NK-92 (cell line): ENCODE data around the gene MICAL3.
"Not testable (repeated sequence)": the region's sequence is repeated elsewhere in the genome, so short reads cannot be mapped to it uniquely, and the experiment has no call there.

Experiments used
- DNase-seq: peaks from one replicate; lab custom pipeline; 2025; ENCODE audit not compliant: unreplicated experiment; lab: John Stamatoyannopoulos, UW

The MICAL3 gene

DNA sequence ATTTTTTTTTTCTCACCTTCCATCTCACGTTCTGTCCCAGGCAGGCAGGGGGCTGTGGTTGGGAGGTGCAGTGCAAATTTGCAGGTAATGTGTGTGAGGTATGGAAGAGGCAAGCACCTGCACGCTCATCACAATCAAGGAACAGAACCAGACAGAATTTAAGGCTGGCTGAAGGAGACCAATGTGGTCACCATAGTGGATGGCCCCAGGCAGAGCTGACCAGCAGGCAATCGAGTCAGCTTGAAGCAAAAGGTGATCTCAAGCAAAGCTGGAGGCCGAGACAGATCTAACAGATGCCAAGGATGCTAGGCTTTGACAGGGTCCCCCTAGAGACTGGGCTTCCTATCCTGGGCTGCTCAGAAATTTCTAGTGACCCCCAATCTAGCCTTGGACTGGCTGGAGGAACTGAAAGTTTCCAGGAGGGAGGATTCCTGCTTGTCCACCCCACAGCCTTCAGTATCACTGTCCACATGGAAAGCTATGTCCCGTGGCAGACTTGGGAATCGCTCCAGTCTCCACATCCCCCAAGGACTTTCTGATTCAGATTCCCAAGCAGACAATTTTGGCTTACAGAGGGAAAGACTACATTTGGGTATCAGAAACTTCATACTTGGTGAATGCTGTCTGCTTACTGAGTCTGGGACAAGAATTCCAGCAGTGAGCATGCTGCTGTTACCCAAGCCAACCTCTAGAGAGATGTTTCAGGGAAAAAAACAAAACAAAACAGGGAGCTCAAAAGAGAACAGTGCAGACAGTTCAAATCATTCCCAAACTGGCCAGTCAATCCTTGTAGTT, 9.0 kb upstream of the MICAL3 start:
- DNase-seq: no peak

DNA sequence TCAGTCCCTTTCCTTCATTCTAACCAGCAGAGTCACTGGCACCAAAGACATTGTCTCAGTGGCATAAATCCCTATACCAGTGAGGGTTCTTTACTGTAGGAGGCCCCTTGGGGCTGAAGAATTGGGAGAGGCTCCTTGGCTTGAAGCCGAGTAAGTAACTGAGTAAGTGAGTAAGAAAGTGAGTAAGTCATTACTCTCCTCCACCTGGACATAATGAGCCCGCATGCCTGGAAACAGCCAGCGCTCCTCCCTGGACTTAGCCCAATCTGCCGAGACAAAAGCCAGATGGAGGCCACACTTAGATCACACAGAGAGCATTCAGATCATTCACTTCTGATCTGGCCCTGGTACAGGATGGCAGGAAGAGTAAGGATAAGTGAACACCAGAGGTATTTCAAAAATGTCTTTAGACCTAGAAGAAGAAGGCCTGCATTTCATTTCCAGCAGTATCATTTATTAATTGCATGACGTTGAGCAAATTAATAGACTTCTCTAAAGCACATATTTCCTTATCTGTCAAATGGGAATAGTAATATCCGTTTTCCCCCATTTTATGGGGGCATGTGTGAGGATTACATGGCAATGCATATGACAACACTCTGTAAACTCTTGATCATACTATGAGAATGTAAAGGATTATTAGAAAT, 8.2 kb upstream of the MICAL3 start:
- no peak for DNase-seq

DNA sequence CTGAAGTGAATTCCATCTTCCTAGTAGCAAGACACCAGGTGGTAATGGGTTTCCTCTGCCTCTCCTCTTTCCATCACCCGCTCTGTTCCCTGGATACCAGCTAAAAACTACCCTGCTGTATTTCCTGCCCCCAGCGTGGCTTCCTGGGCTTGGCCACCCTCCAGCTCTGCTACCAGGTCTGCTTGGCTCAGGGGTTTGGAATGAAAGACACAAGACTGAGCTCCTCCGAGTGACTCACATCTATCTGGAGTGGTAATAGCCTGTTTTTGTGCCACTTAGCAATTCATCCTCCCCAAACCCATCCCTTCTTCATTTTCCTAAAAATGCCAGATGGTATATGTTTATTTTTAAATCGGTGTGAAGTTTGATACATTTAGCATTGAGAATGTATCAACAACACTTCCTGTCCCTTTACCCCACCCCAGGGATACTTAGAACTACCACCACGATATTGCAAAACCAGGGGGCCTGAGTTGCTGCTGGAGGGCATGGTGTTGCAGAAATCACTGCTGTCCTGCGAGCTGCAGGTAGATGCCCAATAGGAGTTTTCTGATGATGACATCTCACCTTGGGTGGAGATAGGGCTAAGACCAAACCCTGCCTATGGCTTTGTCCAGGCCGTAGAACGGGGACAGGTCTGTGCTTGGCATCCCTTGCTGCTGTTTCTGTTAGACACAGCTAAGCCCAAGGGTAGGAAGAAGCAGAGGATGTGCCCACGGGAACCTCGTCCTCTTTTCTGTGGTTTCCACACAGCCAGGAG, 7.5 kb upstream of the MICAL3 start:
- no peak for DNase-seq

DNA sequence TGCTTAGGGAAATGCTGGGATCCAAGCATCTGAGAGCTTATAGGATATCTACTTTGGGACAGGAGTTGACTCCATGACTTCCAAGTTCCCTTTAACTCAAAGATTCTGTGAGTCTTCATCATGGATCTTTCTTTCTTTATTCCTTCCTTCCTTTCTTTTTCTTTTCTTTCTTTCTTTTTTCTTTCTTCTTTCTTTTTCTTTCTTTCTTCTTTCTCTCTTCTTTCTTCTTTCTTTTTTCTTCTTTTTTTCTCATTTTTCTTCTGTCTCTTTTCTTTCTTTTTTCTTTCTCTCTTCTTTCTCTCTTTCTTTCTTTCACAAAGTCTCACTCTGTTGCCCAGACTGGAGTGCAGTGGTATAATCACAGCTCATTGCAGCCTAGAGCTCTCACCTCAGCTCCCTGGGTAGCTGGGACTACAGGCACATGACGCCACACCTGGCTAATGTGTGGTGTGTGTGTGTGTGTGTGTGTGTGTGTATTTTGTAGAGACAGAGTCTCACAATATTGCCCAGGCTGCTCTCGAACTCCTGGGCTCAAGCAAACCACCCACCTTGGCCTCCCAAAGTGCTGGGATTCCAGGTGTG, 5.4 kb upstream of the MICAL3 start:
- no peak for DNase-seq

DNA sequence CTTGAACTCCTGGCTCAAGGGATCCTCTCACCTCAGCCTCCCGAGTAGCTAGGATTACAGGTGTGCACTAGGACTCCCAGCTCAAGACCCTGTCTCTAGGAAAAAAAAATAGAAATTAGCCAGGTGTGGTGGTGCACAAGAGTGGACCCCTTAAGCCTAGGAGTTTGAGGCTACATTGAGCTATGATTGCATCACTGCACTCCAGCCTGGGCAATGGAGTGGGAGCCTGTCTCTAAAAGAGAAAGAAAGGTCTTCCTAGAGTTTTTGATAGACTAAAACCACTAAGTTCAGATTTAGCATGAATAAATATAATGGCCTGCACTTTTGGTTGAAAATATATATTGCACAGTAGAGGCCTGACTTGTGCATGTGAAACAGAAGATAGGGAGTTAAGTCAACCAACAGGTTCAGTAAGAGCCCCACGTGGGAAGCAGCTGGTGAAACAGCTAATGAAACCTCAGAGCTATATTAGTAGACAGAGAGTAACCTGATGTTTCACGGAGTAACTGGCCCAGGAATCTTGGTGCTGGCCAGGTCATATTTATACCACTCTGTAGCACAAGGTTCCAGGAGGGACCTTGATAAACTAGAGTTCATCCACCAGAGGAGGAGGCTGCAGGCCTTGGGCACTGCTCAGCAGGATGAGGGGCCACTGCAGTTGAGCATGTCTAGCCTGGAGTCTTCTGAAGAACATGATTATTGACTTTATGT, 4.6 kb upstream of the MICAL3 start:
- DNase-seq: no peak

DNA sequence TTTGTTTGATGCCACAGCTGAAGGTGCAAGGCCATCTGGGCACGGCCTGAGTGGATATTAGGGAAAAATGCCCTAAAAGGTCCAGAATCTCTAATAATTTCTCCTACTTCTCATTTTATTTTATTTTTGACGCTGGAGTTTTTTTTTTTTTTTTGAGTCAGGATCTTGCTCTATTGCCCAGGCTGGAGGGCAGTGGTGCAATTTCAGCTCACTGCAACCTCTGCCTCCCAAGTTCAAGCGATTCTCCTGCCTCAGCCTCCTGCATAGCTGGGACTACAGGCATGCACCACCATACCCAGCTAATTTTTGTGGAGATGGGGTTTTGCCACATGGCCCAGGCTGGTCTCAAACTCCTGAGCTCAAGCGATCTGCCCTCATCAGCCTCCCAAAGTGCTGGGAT, 1.5 kb upstream of the MICAL3 start:
- not testable (repeated sequence) for DNase-seq

DNA sequence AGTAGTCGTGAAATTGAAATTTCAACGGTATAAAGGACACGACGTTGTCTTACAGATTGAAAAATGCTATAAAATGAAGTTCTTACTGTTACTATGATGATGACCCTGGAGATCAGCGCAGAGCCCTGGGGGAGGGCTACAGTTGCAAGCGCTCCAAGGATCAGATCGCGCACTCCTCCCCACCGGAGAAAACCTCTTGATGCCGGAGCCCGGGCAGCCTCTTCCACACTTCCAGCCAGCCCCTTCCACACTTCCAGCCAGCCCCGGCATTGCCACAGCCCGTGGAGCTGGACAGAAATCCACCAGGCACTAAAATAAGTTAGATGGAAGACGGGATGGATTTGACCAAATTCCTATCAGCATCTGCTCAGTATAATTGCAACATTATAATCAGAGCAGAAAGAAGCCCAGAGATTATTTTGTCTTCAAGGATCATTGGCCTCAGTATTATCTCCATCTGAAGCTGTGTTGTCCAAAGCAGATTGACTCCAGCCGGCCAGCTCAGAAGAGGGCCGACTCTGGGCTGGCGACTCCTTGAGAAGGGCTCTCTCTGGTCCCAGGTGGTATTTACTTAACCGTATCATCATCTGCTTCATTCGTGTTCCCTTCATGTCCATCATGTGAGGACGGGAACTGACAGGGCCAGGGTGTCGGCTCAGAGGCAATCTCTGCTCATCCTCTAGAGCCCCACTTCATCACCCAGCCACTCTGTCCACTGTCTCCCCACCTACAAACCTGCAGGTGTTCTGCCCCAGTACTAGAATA, 777 bp upstream of the MICAL3 start:
- DNase-seq: no peak

DNA sequence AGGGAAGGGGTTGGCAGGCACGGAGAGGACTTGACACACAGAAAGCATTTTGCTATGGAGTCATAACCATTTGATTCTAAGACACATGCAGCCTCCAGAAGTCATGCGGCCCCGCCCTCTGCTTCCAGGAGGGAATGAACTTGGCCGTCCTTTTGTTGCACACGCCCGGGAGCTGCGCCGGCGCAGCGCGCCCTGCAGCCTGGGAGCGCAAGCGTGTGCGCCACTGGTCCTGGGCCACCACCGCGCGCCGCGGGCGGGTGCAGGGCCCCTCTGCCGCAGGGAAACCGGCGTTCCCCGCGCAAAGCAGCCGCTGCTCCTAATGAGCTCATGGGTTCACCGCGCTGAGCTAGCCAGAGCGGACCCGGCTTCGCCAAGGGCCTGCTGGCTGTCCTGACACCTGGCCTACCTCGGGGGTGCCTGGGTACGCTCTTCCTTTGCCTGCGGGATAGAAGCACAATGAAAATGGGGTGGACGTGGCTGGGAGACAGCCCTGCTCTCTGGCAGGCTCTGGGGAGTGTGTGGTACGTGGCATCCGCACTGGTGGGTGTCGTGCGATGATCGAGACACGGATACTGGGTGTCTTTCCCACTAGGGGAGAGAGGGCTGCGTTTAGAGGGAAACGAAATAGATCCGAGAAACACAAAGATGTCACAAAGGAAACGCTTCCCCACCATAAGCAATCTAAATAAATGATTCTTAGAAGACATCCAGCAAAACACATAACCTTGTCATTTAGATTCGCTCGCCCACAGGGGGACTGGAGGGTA, 669 bp downstream of the MICAL3 start:
- no peak for DNase-seq

DNA sequence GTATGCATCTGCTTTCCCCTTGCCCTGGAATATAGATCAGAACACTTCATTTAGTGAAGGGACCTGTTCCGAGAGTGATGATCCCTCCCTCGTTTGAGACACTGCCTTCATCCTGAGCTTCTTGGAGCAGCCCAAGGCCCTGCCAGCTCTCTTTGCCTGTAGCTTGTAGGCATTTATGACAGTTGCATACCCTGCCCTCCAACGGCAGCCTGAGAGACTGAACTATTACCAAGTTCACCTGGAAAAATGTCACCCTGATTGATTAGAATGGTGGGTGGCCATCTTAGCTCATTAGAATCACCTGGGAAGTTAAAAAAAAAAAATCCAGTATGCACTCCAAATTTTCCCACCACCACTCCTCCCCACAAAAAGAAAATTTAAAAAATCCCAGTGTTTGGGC, 1.5 kb downstream of the MICAL3 start:
- DNase-seq: no peak

DNA sequence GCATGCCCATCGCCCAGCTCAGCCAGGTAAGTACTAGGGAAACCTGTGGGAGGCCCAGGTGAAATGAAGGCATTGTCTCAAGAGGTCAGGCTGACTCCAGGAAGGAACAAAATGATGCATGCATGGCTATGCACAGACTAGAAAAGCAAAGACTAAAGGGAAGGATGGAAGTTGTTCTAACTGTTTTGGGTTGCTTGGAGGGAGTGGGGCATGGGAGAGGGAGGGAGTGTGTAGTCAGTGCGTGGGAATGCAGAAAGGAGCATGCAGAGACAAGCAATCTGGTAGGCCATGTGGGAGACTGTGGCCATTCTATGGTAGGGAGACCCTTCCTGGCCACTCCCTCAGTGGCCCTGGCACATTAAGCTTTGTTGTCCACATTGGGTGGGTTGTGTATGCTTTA, 2.9 kb downstream of the MICAL3 start:
- DNase-seq: no peak

DNA sequence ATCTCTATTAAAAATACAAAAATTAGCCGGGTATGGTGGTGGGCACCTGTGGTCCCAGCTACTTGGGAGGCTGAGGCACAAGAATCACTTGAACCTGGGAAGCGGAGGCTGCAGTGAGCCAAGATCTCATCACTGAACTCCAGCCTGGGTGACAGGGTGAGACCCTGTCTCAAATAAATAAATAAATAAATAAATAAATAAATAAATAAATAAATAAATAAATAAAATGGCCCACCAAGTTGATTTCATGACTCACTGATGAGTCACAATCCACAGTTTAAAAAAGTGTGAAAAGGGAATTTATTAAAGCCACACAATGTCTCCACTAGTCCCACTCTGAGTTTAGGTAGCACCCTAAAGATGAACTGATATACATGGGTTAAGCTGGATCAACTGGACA, 3.6 kb downstream of the MICAL3 start:
- not testable (repeated sequence) for DNase-seq

DNA sequence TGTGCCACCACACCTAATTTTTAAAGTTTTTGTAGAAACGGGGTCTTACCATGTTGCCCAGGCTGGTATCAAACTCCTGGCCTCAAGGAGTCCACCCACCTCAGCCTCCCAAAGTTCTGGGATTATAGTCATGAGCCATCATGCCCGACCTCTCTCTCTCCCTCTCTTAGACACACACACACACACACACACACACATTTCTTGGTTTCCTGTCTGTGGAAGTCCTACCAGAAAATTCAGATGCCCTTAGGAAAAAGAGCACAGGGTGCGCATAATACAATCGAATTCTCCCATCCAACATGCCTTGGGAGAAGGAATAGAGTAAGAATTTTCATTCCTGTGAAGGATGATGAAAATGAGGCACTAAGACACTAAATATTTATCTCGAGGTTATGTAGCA, 10.4 kb downstream of the MICAL3 start:
- no peak for DNase-seq

DNA sequence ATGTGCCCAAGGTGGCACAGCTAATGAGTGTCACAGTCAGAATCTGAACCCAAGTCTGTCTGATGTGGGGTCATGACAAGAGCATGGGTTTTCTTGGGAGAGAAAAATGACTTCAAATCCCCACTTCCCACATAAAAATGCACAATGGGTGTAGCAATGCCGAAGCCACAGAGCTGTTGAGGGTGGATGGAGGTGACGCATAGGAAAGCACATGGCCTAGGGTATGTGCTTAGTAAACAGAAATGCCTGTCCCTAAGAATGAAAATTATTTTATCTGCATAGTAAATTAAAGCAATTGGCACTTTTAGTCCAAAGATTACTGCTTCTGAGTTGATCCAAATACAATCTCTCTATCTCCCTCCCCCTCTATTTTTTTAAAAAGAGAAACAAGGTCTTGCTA, 10.9 kb downstream of the MICAL3 start:
- no peak for DNase-seq

DNA sequence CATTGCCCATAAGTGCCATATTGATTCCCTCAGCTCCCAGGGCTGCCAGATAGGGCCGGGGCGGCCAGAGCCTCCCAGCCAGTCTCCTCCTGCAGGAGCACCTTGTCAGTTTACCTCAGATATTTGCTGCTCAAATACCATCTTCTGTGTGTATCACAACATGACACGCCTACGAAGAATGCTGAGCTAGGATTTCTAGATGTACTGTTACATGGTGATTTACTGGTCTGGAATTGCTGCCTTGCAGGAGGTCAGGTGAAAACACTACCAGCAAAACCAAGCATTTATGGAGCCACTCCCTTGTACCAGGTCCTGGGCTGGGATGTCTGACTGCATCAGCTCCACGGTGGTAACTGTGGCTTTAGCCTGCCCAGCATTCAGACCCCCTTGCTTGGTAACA, 11.8 kb downstream of the MICAL3 start:
- no peak for DNase-seq

DNA sequence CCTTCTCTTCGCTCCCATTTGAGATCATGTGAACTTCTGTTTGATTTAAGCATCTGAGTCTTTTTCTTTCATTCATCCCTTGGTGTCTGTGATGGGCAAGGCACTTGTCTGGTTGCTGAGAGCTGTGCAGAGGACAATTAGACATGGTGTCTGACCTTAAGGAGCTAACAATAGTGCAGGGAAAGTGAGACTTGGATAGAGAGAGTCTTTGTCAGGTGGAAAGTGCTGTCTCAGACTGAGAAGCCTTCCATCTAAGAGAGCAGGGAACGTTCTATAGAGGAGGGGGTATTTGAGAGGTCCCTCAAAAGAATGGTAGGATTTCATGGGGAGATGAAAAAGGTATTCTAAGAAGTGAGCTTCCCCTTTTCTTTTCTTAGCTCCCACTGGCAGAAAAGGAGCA, 14.1 kb downstream of the MICAL3 start:
- no peak for DNase-seq

DNA sequence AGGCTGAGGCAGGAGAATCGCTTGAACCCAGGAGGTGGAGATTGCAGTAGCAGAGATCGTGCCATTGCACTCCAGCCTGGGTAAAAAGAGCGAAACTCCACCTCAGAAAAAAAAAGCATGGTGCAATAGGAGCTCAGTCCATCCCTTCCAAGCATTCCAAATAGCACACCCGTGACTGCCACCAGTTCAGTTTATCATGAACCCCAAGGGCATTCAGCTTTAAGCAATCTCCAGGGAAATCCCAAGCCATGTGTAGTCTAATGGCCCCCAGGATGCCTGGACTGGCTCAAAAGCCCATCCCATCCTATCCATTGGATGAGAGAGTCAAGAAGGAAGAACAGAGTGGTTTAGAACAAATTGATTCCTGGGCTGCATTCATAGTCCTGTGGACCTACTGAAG, 16.2 kb downstream of the MICAL3 start:
- no peak for DNase-seq

DNA sequence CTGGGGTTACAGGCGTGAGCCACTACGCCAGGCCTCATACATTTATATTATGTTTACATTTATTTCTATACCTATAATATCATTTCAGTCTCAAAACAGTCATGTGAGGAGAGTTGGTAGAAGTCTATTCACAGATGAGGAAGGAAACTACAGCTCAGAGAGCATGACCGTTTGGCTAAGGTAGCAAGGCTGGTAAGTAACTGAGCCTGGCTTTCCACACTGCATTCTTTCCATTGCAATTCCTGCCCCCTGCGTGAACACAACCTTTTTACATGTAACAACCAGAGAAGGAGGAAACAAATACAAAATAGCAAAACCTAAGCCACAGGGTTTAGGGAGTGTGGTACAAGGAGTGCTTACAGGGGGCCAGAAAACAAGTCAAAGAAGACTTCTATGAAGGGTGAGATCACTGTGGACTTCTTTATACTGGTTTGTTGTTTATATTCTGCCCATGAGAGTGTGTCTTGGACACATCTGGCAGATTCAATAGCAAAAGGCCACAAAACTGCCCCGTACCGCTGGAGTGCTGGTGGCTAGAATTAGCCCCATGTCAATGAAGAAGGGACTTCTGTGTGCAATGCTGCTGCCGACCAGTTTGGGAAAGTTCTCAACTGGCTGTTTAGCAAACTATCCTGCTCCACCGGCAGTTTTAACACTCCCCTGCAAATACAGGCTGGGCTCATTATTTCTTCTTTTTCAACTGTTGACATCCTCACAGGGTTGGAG, 19.0 kb downstream of the MICAL3 start:
- DNase-seq: no peak

DNA sequence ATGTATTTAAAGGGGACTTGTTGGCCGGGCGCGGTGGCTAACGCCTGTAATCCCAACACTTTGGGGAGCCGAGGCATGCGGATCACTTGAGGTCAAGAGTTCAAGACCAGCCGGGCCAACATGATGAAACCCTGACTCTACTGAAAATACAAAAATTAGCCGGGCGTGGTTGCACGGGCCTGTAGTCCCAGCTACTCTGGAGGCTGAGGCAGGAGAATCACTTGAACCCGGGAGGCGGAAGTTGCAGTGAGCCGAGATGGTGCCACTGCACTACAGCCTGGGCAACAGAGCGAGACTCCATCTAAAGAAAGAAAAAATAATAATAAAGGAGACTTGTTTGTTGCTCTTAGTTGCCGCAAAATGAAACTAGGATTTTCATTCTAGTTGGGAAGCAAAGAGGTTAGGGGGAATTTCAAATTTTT, 22.5 kb downstream of the MICAL3 start:
- not testable (repeated sequence) for DNase-seq
